IPS-15b (cell line): ENCODE results near the gene MAFB.

Experiments used
- H3K27me3 ChIP-seq: one replicate; pipeline ENCODE4 v1.6.1; 2013; ENCODE audit warnings: low read length; ENCODE audit not compliant: control insufficient read depth, insufficient read depth
- H3K36me3 ChIP-seq: one replicate; pipeline ENCODE4 v1.6.1; 2013; ENCODE audit warnings: low read length; ENCODE audit not compliant: control insufficient read depth, insufficient read depth
- H3K4me1 ChIP-seq: one replicate; pipeline ENCODE4 v1.6.1; 2013; ENCODE audit warnings: mild to moderate bottlenecking, low read length; ENCODE audit not compliant: control insufficient read depth, insufficient read depth
- H3K4me3 ChIP-seq: one replicate; pipeline ENCODE4 v1.5.1; 2013; ENCODE audit warnings: low read depth, low read length
- H3K9ac ChIP-seq: one replicate; pipeline ENCODE4 v1.6.1; 2013; ENCODE audit warnings: low read depth, mild to moderate bottlenecking, low read length
- H3K9me3 ChIP-seq: one replicate; pipeline ENCODE4 v1.6.1; 2013; ENCODE audit warnings: mild to moderate bottlenecking, low read length; ENCODE audit not compliant: control insufficient read depth, insufficient read depth

MAFB gene

DNA sequence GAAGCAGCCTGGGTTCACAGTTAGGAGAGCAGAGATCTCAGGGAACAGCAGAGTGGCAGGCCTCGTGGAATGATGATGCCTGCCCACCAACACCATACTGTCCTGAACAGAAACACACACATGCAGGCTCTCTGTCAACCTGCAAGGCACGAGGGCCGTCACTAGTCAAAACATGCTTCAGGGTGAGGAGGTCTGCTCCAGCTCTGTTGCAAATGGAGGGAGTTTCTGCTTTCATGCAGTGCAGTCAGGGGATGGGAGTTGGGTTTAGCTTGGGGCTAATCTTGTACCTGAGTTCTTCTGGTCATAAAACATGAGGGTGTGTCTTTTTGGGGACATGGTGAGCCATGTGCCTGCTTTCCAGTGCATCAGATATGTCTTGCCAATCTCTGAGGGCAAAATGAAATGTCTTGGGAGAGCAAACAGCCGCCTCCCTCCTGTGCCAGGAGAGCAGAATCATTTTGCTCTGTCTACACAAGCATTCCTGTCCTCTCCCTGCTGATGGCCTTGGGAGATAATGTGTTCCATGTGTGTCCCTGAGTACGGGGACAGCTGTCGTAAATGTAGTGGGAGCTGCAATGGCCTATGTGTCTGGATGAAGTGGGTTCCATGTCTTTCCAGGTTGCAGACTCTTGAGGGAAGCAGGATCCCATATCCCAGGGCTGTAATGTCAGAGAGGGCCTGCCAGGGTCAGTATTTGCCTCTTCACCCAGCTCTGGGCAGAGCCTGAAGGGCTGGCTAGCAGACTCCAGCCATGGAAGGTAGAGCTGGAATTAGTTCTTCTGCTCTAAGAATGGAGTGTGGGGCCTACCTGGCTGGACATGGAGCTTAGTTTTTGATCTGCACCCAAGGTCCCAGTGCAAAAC lies 40.6 kb downstream of the MAFB start:
- Histone ChIP-seq H3K9me3 (no peaks in the 10 kb centered on the region), H3K27me3 (peaks cover 2% of the 10 kb centered on the region), H3K4me1 (no peaks in the 10 kb centered on the region), H3K9ac (no peak overlapping the region), H3K4me3 (no peak overlapping the region), H3K36me3 (no peaks in the 10 kb centered on the region)

DNA sequence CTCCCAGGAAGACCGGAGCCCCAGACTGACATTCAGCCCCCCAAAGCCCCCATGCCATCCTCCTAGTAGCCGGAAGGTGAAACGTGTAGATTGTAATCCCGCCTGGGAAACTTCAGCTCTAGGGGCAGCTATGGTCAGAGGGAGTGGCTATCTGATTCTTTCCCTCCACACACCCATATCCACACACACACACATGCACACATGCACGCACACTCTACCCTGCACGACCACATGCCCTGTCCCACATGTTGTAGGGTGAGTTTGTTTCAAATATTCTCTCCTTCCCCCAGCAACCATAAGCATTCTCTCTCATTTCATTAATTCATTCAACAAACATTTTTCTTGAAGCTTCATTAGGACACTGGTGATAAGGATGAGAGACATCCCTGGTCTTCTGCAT lies 42.2 kb downstream of the MAFB start:
- no peaks in the 10 kb centered on the region for H3K9me3 ChIP-seq
- H3K4me3 ChIP-seq = no peak overlapping the region
- H3K36me3 ChIP-seq = no peaks in the 10 kb centered on the region
- no peak overlapping the region for H3K9ac ChIP-seq
- no peaks in the 10 kb centered on the region for H3K4me1 ChIP-seq
- peaks cover 2% of the 10 kb centered on the region for H3K27me3 ChIP-seq

DNA sequence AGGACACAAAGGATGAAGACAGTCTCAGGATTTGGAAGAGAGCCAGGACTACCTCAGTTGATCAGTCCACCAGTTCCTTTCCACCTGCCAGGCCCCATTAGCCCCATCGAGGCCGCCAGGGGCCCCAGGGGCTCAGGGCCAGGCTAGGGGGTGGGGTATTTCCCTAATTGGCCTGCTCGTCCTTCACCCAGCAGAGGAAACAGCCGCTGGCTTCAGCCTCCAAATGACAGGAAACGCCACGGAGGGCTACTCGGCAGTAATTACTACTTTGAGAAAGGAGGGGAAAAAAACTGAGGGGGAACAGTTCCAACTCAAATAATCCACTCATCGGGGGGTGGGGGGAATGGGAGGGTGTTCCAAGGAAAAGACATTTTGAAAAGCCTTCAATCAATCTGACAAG lies 42.7 kb downstream of the MAFB start:
- peaks cover 2% of the 10 kb centered on the region for H3K27me3 ChIP-seq
- H3K9ac ChIP-seq = no peak overlapping the region
- H3K4me1 ChIP-seq = no peaks in the 10 kb centered on the region
- no peak overlapping the region for H3K4me3 ChIP-seq
- no peaks in the 10 kb centered on the region for H3K36me3 ChIP-seq
- H3K9me3 ChIP-seq = no peaks in the 10 kb centered on the region

DNA sequence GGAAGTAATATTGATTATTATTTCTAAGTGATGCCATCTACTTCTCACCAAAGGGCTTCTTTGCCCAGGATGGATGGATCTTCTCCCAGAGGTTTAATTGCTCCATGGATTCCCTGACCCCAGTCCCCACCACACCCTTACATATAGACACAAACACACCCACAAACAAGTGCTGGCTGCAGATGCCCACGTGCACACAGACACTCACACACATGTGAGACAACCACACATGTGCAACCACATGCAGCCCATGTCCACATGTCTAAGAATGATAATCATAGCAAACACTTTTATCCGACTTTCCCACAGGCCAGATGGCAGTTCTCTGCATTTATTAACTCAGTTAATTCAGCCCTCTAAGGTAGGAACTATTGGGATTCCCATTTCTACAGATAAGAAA lies 44.2 kb downstream of the MAFB start:
- Histone ChIP-seq H3K9ac (no peak overlapping the region), H3K36me3 (no peaks in the 10 kb centered on the region), H3K27me3 (no peaks in the 10 kb centered on the region), H3K4me3 (no peak overlapping the region), H3K9me3 (no peaks in the 10 kb centered on the region), H3K4me1 (no peaks in the 10 kb centered on the region)

DNA sequence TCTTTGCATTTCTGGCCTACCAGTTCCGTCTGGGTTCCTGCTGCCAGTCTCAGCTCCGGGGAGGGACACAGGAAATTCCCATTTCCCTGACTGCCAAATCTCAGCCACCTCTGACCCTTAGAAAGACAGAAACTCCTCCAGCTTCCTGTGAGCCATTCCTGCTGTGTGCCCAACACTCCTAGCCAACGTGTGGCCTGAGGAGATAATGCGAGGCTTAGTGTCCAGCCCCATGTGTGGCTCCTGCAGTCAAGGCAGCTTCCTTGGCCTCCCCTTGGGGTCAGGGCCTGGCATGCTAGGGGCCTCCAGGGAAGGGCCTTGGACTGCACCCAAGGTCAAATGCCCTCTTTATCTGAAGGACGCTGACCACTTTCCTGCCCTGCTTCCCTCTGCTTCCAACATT lies 45.1 kb downstream of the MAFB start:
- H3K4me3 ChIP-seq = no peak overlapping the region
- H3K9ac ChIP-seq = no peak overlapping the region
- H3K9me3 ChIP-seq = no peaks in the 10 kb centered on the region
- no peaks in the 10 kb centered on the region for H3K36me3 ChIP-seq
- H3K27me3 ChIP-seq = no peaks in the 10 kb centered on the region
- H3K4me1 ChIP-seq = no peaks in the 10 kb centered on the region

DNA sequence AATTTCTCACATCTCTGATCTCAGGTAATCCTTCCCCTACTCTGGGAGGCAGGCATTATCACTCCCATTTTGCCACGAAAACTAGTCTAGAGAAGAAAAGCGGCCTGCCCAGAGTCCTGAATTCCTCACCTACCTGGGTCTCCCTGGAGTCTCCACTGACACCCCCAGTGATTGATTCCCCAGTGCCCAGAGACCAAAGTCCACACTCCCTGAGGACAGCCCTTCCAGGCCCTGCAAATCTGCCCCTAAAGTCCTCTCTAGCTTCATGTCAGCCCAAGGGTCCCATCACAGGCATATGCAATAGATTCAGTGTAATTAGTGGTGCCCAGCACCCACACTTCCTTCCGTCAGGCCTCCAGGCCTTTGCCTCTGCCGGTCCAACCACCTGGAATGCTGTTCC lies 47.2 kb downstream of the MAFB start:
- no peaks in the 10 kb centered on the region for H3K27me3 ChIP-seq
- H3K9me3 ChIP-seq = no peaks in the 10 kb centered on the region
- no peaks in the 10 kb centered on the region for H3K36me3 ChIP-seq
- no peak overlapping the region for H3K9ac ChIP-seq
- no peak overlapping the region for H3K4me3 ChIP-seq
- H3K4me1 ChIP-seq = no peaks in the 10 kb centered on the region

DNA sequence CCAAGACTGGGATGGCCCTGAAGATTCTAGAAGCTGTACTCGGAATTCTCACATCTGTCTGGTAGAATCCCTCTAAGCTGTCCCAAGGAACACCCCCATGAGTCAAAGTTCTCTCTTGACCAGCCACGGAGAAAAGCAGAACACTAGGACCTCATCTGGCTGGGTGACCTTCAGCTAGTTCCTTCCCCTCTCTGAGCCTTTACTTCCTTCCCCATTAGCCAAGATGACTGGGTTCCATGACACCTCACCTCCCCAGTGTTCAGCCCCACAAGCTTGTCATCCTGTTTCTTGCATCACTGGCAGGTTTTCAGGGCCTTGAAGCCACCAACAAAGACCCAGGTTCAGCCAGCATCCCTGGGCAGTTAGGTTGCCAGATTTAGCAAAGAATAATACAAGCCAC lies 47.8 kb downstream of the MAFB start:
- Histone ChIP-seq H3K4me3 (no peak overlapping the region), H3K9me3 (no peaks in the 10 kb centered on the region), H3K36me3 (no peaks in the 10 kb centered on the region), H3K27me3 (no peaks in the 10 kb centered on the region), H3K9ac (no peak overlapping the region), H3K4me1 (no peaks in the 10 kb centered on the region)

DNA sequence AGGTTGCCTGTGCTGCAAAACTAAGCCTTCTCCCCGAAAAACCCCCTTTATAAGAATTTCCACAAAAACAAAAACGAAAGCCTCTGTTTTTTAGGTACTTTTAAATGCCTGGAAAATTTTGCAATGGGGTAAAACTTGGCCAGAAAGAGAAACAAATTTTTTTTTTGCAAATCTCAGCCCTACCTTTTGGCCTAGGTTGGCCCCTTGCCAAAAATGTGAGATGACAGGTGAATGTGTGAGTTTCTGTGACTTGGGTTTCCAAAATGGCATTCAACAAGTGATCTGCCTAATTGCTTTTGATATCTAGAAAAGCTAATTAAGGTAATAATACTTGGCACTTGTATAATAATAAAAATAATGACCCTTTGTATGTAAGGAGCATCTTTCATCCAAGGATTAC lies 48.4 kb downstream of the MAFB start:
- no peaks in the 10 kb centered on the region for H3K9me3 ChIP-seq
- H3K27me3 ChIP-seq = no peaks in the 10 kb centered on the region
- no peaks in the 10 kb centered on the region for H3K4me1 ChIP-seq
- H3K4me3 ChIP-seq = no peak overlapping the region
- no peak overlapping the region for H3K9ac ChIP-seq
- H3K36me3 ChIP-seq = no peaks in the 10 kb centered on the region

DNA sequence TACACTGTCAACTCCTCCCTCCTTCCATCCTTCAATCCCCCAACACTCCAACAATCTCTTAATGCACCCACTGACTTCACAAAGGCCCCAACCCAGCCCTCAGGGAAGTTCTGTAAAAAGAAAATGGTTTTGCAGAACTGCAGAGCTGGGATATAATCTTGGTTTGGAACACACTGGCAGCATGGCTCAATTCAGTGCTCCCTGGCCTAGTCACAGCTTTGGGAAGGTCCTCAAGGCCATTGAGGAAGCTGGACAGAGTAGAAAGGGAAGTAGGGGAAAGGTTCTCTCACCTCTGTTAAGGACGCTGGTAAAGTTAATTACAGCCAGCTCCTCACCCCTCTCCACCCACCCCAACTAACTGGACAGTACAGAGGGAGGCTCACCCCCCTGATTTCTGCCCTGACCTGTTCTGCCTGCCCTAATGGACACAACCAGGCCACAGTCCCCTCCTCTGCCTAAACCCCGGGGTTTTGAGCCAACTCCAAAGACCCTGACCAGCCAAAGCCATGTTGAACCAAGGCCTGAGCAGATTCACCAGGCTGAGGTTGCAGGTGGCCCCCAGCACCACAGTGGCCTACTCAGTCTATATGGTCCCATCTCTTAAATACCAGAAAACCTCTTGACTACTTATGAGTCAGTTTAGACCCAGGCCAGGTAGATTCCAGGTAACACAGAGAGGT lies 49.2 kb downstream of the MAFB start:
- Histone ChIP-seq H3K4me3 (no peak overlapping the region), H3K36me3 (no peaks in the 10 kb centered on the region)

DNA sequence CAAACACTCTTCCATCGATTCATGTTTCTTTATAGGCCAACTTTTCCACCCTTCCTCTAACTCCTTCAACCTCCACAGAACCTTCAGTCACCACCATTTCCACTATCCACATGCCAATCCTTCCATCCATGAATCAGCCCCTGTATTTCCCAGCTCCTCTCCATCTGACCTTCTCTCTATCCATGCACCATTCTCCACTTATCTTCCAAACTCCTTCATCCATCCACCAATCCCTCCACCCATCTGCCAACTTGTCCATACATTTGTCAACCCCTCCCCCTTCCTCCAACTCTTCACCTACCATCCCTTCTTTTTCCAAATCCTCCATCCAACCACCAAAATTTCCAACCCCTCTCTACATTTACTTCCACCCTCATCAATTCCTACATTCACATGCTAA lies 49.9 kb downstream of the MAFB start:
- no peak overlapping the region for H3K4me3 ChIP-seq
- H3K27me3 ChIP-seq = no peaks in the 10 kb centered on the region
- H3K4me1 ChIP-seq = no peaks in the 10 kb centered on the region
- H3K9ac ChIP-seq = no peak overlapping the region
- no peaks in the 10 kb centered on the region for H3K9me3 ChIP-seq
- no peaks in the 10 kb centered on the region for H3K36me3 ChIP-seq

More for the DNA sequence above, 49.2 kb downstream of the MAFB start:
- Histone ChIP-seq H3K4me1 (no peaks in the 10 kb centered on the region), H3K9me3 (no peaks in the 10 kb centered on the region), H3K9ac (no peak overlapping the region), H3K27me3 (no peaks in the 10 kb centered on the region)

DNA sequence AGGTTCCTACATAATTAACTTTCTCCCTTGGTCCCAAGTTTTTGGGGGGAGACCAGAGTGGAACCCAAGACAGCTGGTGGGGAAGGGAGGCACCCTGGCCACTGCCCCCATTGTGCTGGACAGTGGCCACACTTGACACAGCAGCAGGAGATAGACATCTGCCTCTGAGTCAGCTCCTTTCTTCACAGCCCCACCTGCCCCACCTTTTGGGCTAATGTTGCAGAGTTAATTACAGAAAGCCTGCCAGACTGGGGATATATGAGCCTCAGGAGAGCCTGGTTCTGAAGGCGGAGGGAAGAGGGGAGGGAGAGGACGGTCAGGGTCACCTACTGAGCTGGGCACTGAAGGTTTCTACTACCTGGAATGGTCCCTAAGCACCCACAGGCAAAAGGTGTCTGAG lies 50.6 kb downstream of the MAFB start:
- H3K27me3 ChIP-seq = no peaks in the 10 kb centered on the region
- H3K9ac ChIP-seq = no peak overlapping the region
- no peaks in the 10 kb centered on the region for H3K36me3 ChIP-seq
- H3K4me3 ChIP-seq = no peak overlapping the region
- H3K4me1 ChIP-seq = no peaks in the 10 kb centered on the region
- no peaks in the 10 kb centered on the region for H3K9me3 ChIP-seq

DNA sequence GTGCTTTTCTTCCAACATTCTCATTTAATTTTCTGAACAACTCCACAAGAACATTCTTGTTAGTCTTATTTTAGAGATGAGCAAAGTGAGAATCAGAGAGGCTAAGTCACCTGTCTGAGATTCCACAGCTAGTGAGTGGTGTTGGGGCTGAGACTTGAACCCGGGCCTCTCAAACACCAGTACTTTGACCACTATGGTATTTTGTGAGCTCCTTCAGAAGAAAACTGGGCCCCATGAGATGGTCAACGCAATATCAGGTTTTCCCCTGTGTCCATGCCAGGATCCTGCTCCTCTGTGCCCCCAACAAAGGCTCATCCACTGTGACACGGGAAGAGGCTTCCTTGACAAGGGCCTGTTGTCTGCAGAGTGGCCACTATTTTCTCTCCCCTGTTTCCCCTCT lies 51.9 kb downstream of the MAFB start:
- Histone ChIP-seq H3K4me1 (no peaks in the 10 kb centered on the region), H3K9me3 (no peaks in the 10 kb centered on the region), H3K27me3 (no peaks in the 10 kb centered on the region), H3K4me3 (no peak overlapping the region), H3K36me3 (no peaks in the 10 kb centered on the region), H3K9ac (no peak overlapping the region)
